ENCODE measurements around the gene MAPK10. TPM values are rescaled to one million over a fixed set of nuclear protein-coding genes. Genes with fewer than 3 reads are reported as not detected.
A peak's percentile ranks its signal among the peaks of the same experiment; 100 is the strongest.

The MAPK10 gene
- total RNA-seq, 6 experiments from 2014 or later: 0.79 to 1.8 (median 1.1) TPM

- no peaks in the 10 kb centered on the region for H3K9me3 Mint-ChIP-seq
- peaks cover 5% of the 10 kb centered on the region for H3K27me3 Mint-ChIP-seq (ENCODE audit: insufficient read depth)
- TF ChIP-seq, protein P1, sequence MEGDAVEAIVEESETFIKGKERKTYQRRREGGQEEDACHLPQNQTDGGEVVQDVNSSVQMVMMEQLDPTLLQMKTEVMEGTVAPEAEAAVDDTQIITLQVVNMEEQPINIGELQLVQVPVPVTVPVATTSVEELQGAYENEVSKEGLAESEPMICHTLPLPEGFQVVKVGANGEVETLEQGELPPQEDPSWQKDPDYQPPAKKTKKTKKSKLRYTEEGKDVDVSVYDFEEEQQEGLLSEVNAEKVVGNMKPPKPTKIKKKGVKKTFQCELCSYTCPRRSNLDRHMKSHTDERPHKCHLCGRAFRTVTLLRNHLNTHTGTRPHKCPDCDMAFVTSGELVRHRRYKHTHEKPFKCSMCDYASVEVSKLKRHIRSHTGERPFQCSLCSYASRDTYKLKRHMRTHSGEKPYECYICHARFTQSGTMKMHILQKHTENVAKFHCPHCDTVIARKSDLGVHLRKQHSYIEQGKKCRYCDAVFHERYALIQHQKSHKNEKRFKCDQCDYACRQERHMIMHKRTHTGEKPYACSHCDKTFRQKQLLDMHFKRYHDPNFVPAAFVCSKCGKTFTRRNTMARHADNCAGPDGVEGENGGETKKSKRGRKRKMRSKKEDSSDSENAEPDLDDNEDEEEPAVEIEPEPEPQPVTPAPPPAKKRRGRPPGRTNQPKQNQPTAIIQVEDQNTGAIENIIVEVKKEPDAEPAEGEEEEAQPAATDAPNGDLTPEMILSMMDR (IDR thresholded peaks at IDR 0.05): no peak
These were observed 40.5 kb downstream of the MAPK10 start for GRCh38 chr4:86319390-86319789.

GRCh38 chr4:86315579-86315978 lies 44.3 kb downstream of the MAPK10 start:
- DNase-seq: no peak
- H3K27me3 Mint-ChIP-seq (ENCODE audit: insufficient read depth): peaks cover 5% of the 10 kb centered on the region
- no peaks in the 10 kb centered on the region for H3K9me3 Mint-ChIP-seq
- H3K27ac Mint-ChIP-seq: no peak overlapping the region
- no peak overlapping the region for H3K4me3 Mint-ChIP-seq
- TF ChIP-seq, protein P1 (IDR thresholded peaks at IDR 0.05): no peak
- no peaks in the 10 kb centered on the region for H3K4me1 Mint-ChIP-seq (ENCODE audit: low read depth)
- H3K36me3 Mint-ChIP-seq (ENCODE audit: low read depth): no peaks in the 10 kb centered on the region

More at GRCh38 chr4:86319390-86319789, 40.5 kb downstream of the MAPK10 start:
- H3K4me3 Mint-ChIP-seq: no peak overlapping the region
- H3K27ac Mint-ChIP-seq: no peak overlapping the region
- no peak for DNase-seq
- no peaks in the 10 kb centered on the region for H3K36me3 Mint-ChIP-seq (ENCODE audit: low read depth)
- no peaks in the 10 kb centered on the region for H3K4me1 Mint-ChIP-seq (ENCODE audit: low read depth)

GRCh38 chr4:86313656-86314055 lies 46.2 kb downstream of the MAPK10 start:
- H3K36me3 Mint-ChIP-seq (ENCODE audit: low read depth): no peaks in the 10 kb centered on the region
- H3K4me1 Mint-ChIP-seq (ENCODE audit: low read depth): no peaks in the 10 kb centered on the region
- TF ChIP-seq, protein P1 (IDR thresholded peaks at IDR 0.05): no peak
- no peak overlapping the region for H3K27ac Mint-ChIP-seq
- no peak overlapping the region for H3K4me3 Mint-ChIP-seq
- no peak for DNase-seq
- peaks cover 9% of the 10 kb centered on the region for H3K27me3 Mint-ChIP-seq (ENCODE audit: insufficient read depth)
- no peaks in the 10 kb centered on the region for H3K9me3 Mint-ChIP-seq

DNA sequence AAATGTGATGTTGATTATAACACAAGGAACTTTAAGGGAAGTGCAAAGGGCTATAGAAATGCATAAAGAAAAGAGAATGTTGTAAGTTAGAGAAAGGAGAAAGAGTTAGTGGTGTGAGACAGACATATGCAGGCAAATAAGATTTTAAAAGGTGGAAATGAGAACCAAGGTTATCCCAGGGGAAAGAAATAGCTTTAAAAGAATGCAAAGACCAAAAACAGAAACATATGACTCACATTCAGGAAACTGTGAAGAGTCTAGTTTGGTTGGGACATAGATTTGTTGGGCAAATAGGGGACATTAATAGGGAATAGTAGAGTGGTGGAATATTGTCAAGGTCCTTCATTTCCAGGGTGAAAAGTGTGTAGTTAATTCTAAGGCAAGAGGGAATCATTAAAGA lies 52.4 kb downstream of the MAPK10 start:
- Mint-ChIP-seq H3K36me3 (ENCODE audit: low read depth) (no peaks in the 10 kb centered on the region), H3K27ac (no peak overlapping the region), H3K4me3 (no peak overlapping the region), H3K4me1 (ENCODE audit: low read depth) (peaks cover 13% of the 10 kb centered on the region), H3K27me3 (ENCODE audit: insufficient read depth) (peaks cover 4% of the 10 kb centered on the region), H3K9me3 (peaks cover 6% of the 10 kb centered on the region; the same call in 1 of the 2 replicates)
- DNase-seq: no peak
- TF ChIP-seq, protein P1 (IDR thresholded peaks at IDR 0.05): no peak

DNA sequence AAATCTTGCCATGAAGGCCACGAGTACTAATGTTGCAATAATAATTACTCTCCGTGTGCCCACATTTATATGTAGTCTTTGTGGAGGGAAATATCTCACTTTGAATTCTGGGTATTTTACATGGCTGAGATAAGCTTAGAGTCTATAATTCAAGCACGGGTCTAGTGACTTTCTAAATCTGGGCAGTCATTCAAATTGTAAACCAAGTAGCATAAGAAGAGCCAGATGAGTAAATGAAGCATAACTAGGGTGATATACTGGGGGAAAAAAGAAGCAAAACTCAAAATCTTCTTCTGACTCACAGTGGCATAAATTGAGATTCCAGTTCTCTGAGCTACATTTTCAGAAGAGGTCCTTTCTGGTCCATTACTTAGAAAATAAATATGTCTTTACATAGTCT lies 53.0 kb downstream of the MAPK10 start:
- H3K27me3 Mint-ChIP-seq (ENCODE audit: insufficient read depth): peaks cover 4% of the 10 kb centered on the region
- TF ChIP-seq, protein P1 (IDR thresholded peaks at IDR 0.05): no peak
- peaks cover 9% of the 10 kb centered on the region; the same call in 1 of the 2 replicates for H3K9me3 Mint-ChIP-seq
- DNase-seq: peak; percentile 28
- H3K27ac Mint-ChIP-seq: no peak overlapping the region
- no peak overlapping the region for H3K4me3 Mint-ChIP-seq
- peaks cover 13% of the 10 kb centered on the region for H3K4me1 Mint-ChIP-seq (ENCODE audit: low read depth)
- H3K36me3 Mint-ChIP-seq (ENCODE audit: low read depth): no peaks in the 10 kb centered on the region

- Mint-ChIP-seq H3K9me3 (peaks cover 20% of the 10 kb centered on the region; the same call in 1 of the 2 replicates), H3K27ac (no peak overlapping the region), H3K27me3 (ENCODE audit: insufficient read depth) (no peaks in the 10 kb centered on the region; the same call in 1 of the 2 replicates), H3K4me1 (ENCODE audit: low read depth) (peaks cover 13% of the 10 kb centered on the region), H3K36me3 (ENCODE audit: low read depth) (no peaks in the 10 kb centered on the region), H3K4me3 (no peak overlapping the region)
- TF ChIP-seq, protein P1 (IDR thresholded peaks at IDR 0.05): no peak
- no peak for DNase-seq
These were observed 57.0 kb downstream of the MAPK10 start for GRCh38 chr4:86302830-86303229.
